ENCODE measurements around the gene ZNF337.

DNA sequence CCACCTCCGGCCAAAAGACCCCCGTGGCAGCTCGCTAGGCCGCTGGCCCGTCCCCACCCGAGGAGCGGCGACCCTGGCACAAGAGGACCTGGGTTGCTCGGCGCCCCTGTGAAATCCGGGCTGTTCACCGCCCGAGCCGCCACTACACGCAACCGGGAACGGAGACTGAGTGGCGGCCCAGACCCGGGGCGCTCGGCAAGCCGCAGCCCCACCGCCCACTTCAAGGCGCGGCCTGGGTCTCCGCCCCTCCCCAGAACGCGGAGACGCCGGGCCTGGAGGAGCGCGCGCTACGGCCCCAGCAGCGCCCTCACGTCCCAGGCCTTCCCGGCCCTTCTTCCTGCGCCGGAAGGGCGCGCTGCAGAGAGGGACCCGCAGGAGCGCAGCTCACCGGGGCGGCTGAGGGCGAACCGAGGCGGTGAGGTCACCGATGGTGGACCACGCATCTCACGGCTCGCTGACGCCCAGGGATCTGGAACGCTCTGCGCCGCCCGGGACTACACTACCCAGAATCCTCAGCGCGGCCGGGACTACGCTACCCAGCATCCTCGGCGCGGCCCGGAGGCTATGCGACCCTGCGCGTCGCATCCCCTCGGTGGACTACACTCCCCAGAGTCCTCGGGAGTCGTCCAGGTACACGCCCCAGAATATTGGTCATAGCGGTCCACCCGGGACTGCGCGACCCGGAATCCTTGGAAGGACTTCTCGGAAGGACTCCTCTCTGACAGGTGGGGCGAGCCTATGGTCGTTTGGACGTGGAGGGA lies at the start of gene ZNF337:
- TF ChIP-seq, protein P1, sequence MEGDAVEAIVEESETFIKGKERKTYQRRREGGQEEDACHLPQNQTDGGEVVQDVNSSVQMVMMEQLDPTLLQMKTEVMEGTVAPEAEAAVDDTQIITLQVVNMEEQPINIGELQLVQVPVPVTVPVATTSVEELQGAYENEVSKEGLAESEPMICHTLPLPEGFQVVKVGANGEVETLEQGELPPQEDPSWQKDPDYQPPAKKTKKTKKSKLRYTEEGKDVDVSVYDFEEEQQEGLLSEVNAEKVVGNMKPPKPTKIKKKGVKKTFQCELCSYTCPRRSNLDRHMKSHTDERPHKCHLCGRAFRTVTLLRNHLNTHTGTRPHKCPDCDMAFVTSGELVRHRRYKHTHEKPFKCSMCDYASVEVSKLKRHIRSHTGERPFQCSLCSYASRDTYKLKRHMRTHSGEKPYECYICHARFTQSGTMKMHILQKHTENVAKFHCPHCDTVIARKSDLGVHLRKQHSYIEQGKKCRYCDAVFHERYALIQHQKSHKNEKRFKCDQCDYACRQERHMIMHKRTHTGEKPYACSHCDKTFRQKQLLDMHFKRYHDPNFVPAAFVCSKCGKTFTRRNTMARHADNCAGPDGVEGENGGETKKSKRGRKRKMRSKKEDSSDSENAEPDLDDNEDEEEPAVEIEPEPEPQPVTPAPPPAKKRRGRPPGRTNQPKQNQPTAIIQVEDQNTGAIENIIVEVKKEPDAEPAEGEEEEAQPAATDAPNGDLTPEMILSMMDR (IDR thresholded peaks at IDR 0.05), result peak in 3 of 5 experiments; percentile 9 to 31 (median 10)
- TF ChIP-seq POLR2A (IDR thresholded peaks at IDR 0.05), result peak; percentile 82 to 83

Data from tibial nerve (tissue), 3 donors.